GM12875 (cell line): Measurements from ENCODE around the gene PIM1.
"Not testable (repeated sequence)": the region's sequence is repeated elsewhere in the genome, so short reads cannot be mapped to it uniquely, and the experiment has no call there.

ENCODE experiments used
- H3K4me3 ChIP-seq: one replicate; pipeline ENCODE4 v1.5.1; 2011; ENCODE audit warnings: low read depth, low read length, control low read depth
- TF ChIP-seq, protein P1 (sequence below): IDR thresholded peaks from 2 replicates; pipeline ENCODE4 v1.5.1; 2011; ENCODE audit warnings: low read depth, mild to moderate bottlenecking, control low read depth, inconsistent platforms, low read length, moderate library complexity, borderline replicate concordance; ENCODE audit not compliant: insufficient read depth

The PIM1 gene

DNA sequence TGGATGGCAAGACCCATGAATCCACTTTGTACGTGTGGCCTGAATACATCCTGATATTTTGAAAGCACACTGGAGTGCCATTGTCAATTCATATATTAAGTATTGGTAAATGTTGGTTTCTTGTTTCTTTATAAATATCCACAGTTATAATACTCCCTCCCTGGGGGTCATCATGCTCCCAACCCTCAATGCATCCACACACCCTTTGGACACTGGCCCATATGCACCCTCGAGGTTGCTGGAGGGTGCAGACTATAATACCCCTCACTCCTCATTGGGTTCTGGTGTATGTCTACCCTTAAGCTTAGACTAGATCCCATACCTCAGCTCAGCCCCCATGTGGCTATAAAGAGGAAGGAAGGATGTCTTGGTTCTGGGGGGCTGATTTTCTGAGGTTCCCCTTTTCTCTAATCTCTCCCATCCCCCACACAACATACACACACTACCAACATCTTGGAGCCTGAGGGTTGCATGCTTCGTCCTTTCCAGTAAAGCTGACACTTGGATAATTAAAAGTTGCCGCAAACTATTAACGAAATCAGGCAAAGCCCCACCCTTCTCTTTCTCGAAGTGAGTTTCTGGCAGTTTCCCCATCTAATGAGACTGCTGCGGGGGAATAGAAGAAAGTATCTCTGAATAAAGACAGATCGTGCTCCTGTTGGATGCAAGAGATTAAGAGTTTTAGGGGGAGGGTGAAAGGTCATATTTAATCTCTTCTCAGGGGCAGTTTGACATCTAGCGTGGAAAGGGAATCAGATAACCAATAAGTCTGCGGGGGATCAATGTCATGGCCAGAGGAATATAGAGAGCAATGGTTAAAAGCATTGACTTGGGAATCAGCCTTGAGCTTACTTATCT, 7.4 kb downstream of the PIM1 start:
- TF ChIP-seq, protein P1, sequence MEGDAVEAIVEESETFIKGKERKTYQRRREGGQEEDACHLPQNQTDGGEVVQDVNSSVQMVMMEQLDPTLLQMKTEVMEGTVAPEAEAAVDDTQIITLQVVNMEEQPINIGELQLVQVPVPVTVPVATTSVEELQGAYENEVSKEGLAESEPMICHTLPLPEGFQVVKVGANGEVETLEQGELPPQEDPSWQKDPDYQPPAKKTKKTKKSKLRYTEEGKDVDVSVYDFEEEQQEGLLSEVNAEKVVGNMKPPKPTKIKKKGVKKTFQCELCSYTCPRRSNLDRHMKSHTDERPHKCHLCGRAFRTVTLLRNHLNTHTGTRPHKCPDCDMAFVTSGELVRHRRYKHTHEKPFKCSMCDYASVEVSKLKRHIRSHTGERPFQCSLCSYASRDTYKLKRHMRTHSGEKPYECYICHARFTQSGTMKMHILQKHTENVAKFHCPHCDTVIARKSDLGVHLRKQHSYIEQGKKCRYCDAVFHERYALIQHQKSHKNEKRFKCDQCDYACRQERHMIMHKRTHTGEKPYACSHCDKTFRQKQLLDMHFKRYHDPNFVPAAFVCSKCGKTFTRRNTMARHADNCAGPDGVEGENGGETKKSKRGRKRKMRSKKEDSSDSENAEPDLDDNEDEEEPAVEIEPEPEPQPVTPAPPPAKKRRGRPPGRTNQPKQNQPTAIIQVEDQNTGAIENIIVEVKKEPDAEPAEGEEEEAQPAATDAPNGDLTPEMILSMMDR, result no peak
- no peak overlapping the region for H3K4me3 ChIP-seq

DNA sequence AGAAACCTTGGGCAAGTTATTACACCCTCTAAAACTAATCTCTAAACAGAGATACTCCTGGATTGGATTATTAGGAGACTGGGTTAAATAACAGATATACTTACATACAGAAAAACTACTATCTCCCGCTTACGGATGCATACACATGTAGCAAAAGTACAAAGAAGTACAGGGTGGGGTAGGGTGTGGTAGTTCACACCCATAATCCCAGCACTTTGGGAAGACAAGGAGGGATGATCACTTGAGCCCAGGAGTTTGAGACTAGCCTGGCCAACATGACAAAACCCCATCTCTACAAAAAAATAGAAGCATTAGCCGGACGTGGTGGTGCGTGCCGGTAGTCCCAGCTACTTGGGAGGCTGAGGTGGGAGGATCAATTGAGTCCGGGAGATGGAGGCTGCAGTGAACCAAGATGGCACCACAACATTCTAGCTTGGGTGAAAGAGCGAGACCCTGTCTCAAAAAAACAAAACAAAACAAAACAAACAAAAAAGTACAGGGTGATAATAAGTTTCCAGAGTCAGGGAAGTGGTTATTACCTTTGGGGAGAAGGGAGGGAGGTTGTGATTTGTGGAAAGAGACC, 8.1 kb downstream of the PIM1 start:
- no peak overlapping the region for H3K4me3 ChIP-seq
- TF ChIP-seq, protein P1, result no peak

DNA sequence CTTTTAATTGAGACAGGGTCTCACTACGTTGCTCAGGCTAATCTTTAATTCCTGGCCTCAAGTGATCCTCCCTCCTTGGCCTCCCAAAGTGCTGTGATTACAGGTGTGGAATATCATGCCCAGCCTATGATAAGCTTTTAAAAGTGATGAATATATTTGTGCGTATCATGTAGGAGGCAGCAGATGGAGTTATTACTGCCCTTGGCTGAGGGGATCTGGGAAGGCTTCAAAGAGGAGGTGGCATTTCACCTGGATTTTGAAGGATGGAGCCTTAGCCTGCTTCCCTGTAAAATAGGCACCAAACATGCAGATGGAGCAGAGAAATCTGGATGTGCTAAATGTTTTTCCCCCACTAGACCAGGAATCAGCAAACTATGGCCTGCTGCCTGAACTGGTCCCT, 10.1 kb downstream of the PIM1 start:
- TF ChIP-seq, protein P1, result no peak
- H3K4me3 ChIP-seq, result no peak overlapping the region

DNA sequence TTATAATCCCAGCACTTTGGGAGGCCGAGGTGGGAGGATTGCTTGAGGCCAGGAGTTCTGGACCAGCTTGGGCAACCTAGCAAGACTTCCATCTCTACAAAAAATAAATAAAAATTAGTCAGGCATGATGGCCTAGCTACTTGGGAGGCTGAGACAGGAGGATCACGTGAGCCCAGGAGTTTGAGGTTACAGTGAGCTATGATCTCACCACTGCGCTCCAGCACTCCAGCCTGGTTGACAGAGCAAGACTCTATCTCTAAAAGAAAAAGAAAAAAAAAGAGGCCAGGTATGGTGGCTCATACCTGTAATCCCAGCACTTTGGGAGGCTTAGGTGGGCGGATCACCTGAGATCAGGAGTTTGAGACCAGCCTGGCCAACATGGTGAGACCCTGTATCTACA, 10.7 kb downstream of the PIM1 start:
- H3K4me3 ChIP-seq, result not testable (repeated sequence)

DNA sequence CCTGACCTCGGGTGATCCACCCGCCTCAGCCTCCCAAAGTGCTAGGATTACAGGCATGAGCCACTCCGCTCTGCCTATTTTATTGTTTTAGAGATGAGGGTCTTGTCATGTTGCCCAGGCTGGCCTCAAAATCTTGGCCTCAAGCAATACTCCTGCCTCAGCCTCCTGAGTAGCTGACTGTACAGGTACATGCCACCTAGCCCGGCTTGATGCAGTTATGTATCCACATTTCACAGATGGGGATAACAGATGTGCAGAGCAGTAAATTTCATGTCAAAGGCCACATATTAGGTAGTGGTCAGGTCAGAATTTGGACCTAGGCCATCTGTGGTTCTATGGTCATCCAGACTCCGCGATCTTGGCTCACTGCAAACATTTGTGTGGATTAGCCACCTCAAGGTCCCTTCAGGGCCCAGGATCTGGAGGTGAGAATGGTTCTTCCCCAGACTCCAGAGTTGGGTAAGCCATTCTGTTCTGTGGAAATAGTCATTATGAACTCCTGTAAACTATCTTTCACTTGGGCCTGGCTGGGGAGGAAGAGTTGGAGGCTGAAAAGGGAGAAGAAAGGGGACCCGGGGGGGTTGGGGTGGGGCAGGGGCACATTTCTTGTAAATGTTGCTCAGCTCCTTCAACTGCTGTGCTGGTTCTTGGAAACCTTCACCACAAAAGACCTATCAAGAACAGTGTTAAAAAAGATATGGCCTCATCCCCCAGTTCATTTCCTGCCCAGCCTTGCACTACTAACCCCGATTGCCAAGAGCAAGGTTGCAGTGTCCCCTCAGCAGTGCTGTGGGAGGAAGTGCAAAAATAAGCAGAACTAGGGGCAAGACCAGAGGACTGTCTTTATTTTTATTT, 13.0 kb downstream of the PIM1 start:
- TF ChIP-seq, protein P1, result no peak

DNA sequence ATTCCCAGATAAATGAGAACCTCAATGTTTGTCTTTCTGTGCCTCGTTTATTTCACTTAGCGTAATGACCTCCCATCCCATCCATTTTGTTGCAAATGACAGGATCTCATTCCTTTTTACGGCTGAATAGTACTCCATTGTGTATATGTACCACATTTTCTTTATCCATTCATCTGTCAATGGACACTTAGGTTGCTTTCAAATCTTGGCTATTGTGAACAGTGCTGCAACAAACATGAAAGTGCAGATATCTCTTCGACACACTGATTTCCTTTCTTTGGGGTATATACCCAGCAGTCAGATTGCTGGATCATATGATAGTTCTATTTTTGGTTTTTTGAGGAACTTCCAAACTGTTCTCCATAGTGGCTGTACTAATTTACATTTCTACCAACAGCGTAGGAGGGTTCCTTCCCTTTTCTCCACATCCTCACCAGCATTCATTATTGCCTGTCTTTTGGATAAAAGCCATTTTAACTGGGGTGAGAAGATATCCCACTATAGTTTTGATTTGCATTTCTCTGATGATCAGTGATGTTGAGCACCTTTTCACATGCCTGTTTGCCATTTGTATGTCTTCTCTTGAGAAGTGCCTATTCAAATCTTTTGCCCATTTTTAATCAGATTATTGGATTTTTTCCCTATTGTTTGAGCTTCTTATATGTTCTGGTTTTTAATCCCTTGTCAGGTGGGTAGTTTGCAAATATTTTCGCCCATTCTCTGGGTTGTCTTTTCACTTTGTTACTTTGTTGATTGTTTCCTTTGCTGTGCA, 16.2 kb downstream of the PIM1 start:
- H3K4me3 ChIP-seq, result not testable (repeated sequence)

More for the DNA sequence above, 13.0 kb downstream of the PIM1 start:
- no peak overlapping the region for H3K4me3 ChIP-seq

DNA sequence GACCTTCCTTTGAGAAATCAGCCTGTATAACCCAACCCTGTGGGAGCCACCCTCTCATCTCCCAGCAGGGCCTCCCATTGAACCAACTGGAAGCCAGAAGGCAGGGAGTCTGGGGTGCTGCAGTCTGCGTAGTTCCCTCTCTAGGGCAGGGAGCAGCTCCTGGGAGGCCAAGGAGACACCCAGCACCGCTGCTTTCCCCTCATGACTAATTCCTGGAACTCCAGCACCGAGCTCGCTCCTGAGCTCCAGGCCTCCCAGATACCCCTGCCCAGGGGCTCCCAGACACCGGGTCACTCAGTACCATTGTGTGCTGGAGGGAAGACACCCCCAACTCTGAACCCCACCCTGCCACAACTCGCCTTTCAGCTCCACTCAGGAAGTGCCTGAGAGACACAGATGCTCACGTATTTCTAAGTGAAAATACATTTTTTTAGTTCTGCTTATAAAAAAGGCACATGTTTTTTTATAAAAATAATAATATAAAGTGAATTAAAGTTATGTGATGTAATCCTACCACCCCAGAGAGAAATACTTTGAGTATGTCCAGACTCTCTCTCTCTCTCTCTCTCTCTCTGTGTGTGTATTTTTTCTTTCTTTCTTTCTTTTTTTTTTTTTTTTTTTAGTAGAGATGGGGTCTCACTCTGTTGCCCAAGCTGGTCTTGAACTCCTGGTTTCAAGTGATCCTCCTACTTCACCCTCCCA, 17.5 kb downstream of the PIM1 start:
- TF ChIP-seq, protein P1, result no peak
- H3K4me3 ChIP-seq, result no peak overlapping the region
